GM10248 (cell line): ENCODE data around the gene GZMB.

Experiments
- CTCF ChIA-PET: fragments of 300-600 bp; sonication (Branson Sonifier 250); formaldehyde crosslinking; extraction: SDS; loops from one replicate; lab custom pipeline; 2021; ENCODE audit warnings: antibody characterized with exemption; lab: Yijun Ruan, JAX
- POLR2A ChIA-PET: fragments of 350-650 bp; sonication (Branson Sonifier 250); formaldehyde crosslinking; extraction: SDS; loops from one replicate; lab custom pipeline; 2020; ENCODE audit warnings: antibody characterized with exemption; lab: Yijun Ruan, JAX
- DNase-seq: peaks from one replicate; pipeline ENCODE4 v3.0.0; 2012; ENCODE audit errors: extremely low spot score
- CTCF ChIP-seq: IDR thresholded peaks from 2 replicates; pipeline ENCODE4 v1.5.1; 2012; ENCODE audit warnings: mild to moderate bottlenecking, low read depth; ENCODE audit errors: extremely low read depth, missing control alignments, control extremely low read depth

Gene GZMB

GRCh38 chr14:24634158-24634557 lies at the start of gene GZMB:
GZMB (minus strand) TSS chr14:24634190; CDS start chr14:24634160, 30 bp downstream.
- CTCF ChIA-PET = interaction anchor here (0.9 to 1.8 kb wide), 4 partner anchors 18 to 46 kb away, joined by 3 to 5 read pairs (median 3); no protein-coding TSS in a partner anchor
- POLR2A ChIA-PET = no interaction called here
- no peak for DNase-seq
- TF ChIP-seq CTCF = no peak

GRCh38 chr14:24681056-24681455 lies 47.1 kb upstream of the GZMB start:
- DNase-seq = no peak
- no peak for TF ChIP-seq CTCF
- CTCF ChIA-PET = interaction anchor here (1.2 to 2.7 kb wide), 6 partner anchors 18 to 249 kb away, joined by 3 to 16 read pairs (median 4); no protein-coding TSS in a partner anchor
- POLR2A ChIA-PET = no interaction called here

GRCh38 chr14:24680516-24680915 lies 46.5 kb upstream of the GZMB start:
- ChIA-PET POLR2A (no interaction called here), CTCF (interaction anchor here (1.2 to 3.0 kb wide), 8 partner anchors 11 to 249 kb away, joined by 3 to 23 read pairs (median 4); no protein-coding TSS in a partner anchor)
- TF ChIP-seq CTCF = no peak
- no peak for DNase-seq

- ChIA-PET CTCF (interaction anchor here (0.7 to 3.0 kb wide), 15 partner anchors 10 to 222 kb away, joined by 3 to 26 read pairs (median 6); partner anchors contain the start of gene GZMH), POLR2A (no interaction called here)
- peak; percentile 0 for DNase-seq
Observed at GRCh38 chr14:24679248-24679961, 45.4 kb upstream of the GZMB start.

GRCh38 chr14:24678801-24679247 lies 44.8 kb upstream of the GZMB start:
- TF ChIP-seq CTCF = peak; percentile 97
- CTCF ChIA-PET = interaction anchor here (1.0 to 3.0 kb wide), 9 partner anchors 9 to 74 kb away, joined by 3 to 26 read pairs (median 14); no protein-coding TSS in a partner anchor
- DNase-seq = peak; percentile 77
- POLR2A ChIA-PET = no interaction called here

More at GRCh38 chr14:24679248-24679961, 45.4 kb upstream of the GZMB start:
- no peak for TF ChIP-seq CTCF

GRCh38 chr14:24677956-24678355 lies 44.0 kb upstream of the GZMB start:
- ChIA-PET CTCF (interaction anchor here (0.7 to 3.0 kb wide), 6 partner anchors 11 to 218 kb away, joined by 3 to 26 read pairs (median 23); no protein-coding TSS in a partner anchor), POLR2A (no interaction called here)
- no peak for TF ChIP-seq CTCF
- no peak for DNase-seq
